ENCODE data around the gene PRG2.

- TF ChIP-seq CTCF (IDR thresholded peaks at IDR 0.05; ENCODE audit: low read depth, low read length) (no peak), EZH2phosphoT487 (IDR thresholded peaks at IDR 0.05; ENCODE audit: low read depth) (no peak)
These were observed 42.3 kb upstream of the PRG2 start for GRCh38 chr11:57432714-57433163.
